PFSK-1 (cell line): ENCODE results near the gene ST6GALNAC3.

Experiments used
- FOXP2 ChIP-seq: optimal IDR thresholded peaks from 2 replicates; pipeline ENCODE3; 2011; ENCODE audit warnings: borderline replicate concordance, control low read depth, inconsistent platforms; ENCODE audit not compliant: insufficient read depth; ENCODE audit errors: extremely low read length, extremely low read depth
- POLR2AphosphoS5 ChIP-seq: IDR thresholded peaks from 2 replicates; pipeline ENCODE4 v1.6.1; 2012; ENCODE audit warnings: low read depth, mild to moderate bottlenecking, control low read depth, low read length, moderate library complexity
- SIN3A ChIP-seq: IDR thresholded peaks from 2 replicates; pipeline ENCODE4 v1.6.1; 2012; ENCODE audit warnings: mild to moderate bottlenecking, low read length, moderate library complexity, borderline replicate concordance; ENCODE audit not compliant: insufficient read depth
- TAF1 ChIP-seq: IDR thresholded peaks from 2 replicates; pipeline ENCODE4 v1.6.1; 2012; ENCODE audit warnings: low read length, control low read depth, borderline replicate concordance; ENCODE audit not compliant: insufficient read depth
- TF ChIP-seq, protein P1 (sequence below), 2 experiments: IDR thresholded peaks; 2 replicates each; pipeline versions ENCODE4 v1.6.1 to v1.8.0; 2011 to 2012; ENCODE audit warnings: low read depth in 2 of 2, low read length in 2 of 2, control low read depth in 1 of 2, inconsistent platforms in 1 of 2, mild to moderate bottlenecking in 1 of 2, moderate library complexity in 1 of 2; ENCODE audit not compliant: insufficient read depth in 1 of 2

The ST6GALNAC3 gene

GRCh38 chr1:76092812-76093211 is 18.3 kb downstream of the ST6GALNAC3 start:
- no peak for TF ChIP-seq FOXP2
- TF ChIP-seq SIN3A = no peak
- TF ChIP-seq, protein P1, sequence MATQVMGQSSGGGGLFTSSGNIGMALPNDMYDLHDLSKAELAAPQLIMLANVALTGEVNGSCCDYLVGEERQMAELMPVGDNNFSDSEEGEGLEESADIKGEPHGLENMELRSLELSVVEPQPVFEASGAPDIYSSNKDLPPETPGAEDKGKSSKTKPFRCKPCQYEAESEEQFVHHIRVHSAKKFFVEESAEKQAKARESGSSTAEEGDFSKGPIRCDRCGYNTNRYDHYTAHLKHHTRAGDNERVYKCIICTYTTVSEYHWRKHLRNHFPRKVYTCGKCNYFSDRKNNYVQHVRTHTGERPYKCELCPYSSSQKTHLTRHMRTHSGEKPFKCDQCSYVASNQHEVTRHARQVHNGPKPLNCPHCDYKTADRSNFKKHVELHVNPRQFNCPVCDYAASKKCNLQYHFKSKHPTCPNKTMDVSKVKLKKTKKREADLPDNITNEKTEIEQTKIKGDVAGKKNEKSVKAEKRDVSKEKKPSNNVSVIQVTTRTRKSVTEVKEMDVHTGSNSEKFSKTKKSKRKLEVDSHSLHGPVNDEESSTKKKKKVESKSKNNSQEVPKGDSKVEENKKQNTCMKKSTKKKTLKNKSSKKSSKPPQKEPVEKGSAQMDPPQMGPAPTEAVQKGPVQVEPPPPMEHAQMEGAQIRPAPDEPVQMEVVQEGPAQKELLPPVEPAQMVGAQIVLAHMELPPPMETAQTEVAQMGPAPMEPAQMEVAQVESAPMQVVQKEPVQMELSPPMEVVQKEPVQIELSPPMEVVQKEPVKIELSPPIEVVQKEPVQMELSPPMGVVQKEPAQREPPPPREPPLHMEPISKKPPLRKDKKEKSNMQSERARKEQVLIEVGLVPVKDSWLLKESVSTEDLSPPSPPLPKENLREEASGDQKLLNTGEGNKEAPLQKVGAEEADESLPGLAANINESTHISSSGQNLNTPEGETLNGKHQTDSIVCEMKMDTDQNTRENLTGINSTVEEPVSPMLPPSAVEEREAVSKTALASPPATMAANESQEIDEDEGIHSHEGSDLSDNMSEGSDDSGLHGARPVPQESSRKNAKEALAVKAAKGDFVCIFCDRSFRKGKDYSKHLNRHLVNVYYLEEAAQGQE (IDR thresholded peaks at IDR 0.05; ENCODE audit: insufficient read depth in 1 of 2, low read depth in 2 of 2, low read length in 2 of 2) = no peak
- no peak for TF ChIP-seq POLR2AphosphoS5
- no peak for TF ChIP-seq TAF1

DNA sequence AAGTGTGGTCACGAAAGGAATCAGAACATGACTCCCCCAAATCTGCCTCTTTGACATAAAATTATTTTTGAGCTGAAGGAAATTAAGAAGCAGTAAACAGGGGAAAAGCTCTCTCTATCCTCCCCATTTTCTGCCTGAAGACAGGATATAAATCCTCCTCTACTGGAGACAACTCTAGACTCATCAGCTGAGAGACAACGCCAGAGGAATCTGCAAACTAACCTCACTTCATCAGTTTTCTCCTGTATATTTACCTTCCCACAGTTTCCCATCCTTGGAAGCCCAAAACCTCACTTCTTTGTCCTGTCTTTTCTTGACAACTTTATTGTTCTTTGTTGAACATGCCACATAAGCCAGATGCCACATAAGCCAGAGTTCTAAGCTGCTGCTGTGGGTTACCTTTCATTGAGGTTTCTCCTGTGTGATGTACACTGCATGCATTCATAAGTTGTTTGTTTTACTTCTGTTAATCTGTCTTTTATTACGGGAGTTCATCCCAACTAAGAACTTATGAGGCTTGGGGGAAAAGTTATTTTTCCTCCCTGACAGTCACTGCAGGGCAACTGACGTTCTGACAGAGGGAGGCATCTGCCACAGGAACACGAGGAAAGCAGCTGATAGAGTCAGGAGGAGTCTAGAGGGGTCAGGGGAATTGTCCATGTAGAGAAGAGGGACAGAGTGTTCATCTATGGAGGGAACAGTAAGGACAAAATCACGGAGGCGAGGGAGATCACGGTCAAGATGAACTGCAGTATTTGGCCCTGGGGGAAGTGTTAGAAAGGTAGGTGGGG is 19.2 kb downstream of the ST6GALNAC3 start:
- TF ChIP-seq SIN3A (no peak), FOXP2 (no peak), TAF1 (no peak), POLR2AphosphoS5 (no peak)
- TF ChIP-seq, protein P1 (IDR thresholded peaks at IDR 0.05; ENCODE audit: insufficient read depth in 1 of 2, low read depth in 2 of 2, low read length in 2 of 2) = no peak

GRCh38 chr1:76095802-76096201 is 21.3 kb downstream of the ST6GALNAC3 start:
- TF ChIP-seq TAF1 = no peak
- TF ChIP-seq, protein P1 (IDR thresholded peaks at IDR 0.05; ENCODE audit: insufficient read depth in 1 of 2, low read depth in 2 of 2, low read length in 2 of 2) = no peak
- TF ChIP-seq SIN3A = no peak
- TF ChIP-seq POLR2AphosphoS5 = no peak
- no peak for TF ChIP-seq FOXP2

GRCh38 chr1:76098845-76099244 is 24.3 kb downstream of the ST6GALNAC3 start:
- TF ChIP-seq, protein P1 (IDR thresholded peaks at IDR 0.05; ENCODE audit: insufficient read depth in 1 of 2, low read depth in 2 of 2, low read length in 2 of 2) = no peak
- TF ChIP-seq FOXP2 (no peak), POLR2AphosphoS5 (no peak), SIN3A (no peak), TAF1 (no peak)

DNA sequence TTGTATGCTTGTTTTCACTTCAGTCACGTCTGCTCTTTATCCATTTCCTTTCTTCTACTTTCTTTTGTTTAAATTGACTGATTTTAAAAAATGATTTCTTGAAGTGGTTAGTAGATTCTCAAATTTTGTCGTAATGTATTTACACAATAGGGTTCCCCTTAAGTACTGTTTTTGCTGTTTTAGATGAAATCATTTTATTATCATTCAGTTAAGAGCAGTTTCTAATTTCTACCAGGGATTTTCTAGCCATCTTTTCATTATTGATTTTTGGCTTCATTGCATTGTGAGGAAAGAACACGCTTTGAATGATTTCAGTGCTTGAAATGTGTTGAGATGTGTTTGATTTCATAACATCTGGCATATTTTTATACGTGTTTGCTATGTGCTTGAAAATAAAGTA is 27.0 kb downstream of the ST6GALNAC3 start:
- TF ChIP-seq, protein P1 (IDR thresholded peaks at IDR 0.05; ENCODE audit: insufficient read depth in 1 of 2, low read depth in 2 of 2, low read length in 2 of 2) = no peak
- no peak for TF ChIP-seq TAF1
- TF ChIP-seq POLR2AphosphoS5 = no peak
